NCI-H82 treated with DMSO at 0.1 percent for 48 hours (cell line): Measurements from ENCODE around the gene OR51B4.
"Not testable (repeated sequence)": the region's sequence is repeated elsewhere in the genome, so short reads cannot be mapped to it uniquely, and the experiment has no call there.

ENCODE experiments used
- DNase-seq: peaks from one replicate; lab custom pipeline; 2025; ENCODE audit not compliant: unreplicated experiment; lab: John Stamatoyannopoulos, UW

Gene OR51B4

DNA sequence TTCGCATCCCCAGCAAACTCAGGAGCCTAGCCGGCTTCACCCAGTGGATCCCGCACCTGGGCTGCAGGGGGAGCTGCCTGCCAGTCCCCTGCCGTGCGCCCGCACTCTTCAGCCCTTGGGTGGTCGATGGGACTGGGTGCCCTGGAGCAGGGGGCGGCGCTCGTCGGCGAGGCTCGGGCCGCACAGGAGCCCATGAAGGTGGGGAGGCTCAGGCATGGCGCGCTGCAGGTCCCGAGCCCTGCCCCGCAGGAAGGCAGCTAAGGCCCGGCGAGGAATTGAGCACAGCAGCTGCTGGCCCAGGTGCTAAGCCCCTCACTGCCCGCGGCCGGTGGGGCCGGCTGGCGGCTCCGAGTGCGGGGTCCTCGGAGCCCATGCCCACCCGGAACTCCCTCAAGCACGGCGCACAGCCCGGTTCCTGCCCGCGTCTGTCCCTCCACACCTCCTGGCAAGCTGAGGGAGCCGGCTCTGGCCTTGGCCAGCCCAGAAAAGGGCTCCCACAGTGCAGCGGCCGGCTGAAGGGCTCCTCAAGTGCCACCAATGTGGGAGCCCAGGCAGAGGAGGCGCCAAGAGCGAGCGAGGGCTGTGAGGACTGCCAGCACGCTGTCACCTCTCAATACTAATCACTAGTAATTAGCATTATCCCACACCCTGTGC is 7.3 kb downstream of the OR51B4 start:
- DNase-seq: not testable (repeated sequence)

DNA sequence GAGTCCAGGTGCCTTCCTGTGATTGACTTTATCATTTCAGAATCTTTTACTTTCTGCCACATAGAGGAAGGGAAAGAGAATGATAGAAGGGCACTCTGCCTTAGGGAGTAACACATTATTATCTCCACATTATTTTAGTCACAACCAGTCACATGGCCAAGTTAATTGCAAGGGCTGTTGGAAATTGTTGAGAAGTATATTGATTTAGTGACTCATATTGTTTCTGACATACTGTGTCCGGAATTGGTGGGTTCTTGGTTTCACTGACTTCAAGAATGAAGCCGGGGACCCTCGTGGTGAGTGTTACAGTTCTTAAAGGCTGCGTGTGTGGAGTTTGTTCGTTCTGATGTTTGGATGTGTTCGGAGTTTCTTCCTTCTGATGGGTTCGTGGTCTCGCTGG is 8.7 kb downstream of the OR51B4 start:
- DNase-seq: no peak

DNA sequence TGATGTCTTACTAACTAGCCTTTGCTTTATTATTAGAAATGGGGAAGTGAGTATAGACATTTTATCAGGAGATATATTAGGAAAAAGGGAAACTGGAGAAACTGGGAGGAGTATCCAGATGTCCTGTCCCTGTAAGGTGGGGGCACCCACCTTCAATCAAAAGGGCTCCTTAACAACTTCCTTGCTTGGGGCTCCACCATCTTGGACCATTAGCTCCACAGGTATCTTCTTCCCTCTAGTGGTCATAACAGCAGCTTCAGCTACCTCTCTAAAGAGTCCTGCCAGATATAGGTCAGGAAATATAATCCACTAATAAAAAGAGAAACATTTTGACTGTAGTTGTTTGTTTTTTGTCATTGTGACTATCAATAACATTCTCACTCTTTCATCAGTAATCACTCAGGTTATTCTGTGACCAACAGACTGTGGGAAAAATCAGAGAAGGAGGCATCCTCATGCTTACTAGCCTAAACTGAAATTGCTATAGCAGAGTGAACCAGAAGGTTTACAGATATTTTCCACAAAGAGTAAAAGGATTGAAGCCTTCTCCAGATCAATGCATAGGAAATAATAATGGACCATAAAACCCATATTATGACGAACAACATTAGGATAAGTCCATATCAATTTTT is 10.4 kb downstream of the OR51B4 start:
- no peak for DNase-seq

DNA sequence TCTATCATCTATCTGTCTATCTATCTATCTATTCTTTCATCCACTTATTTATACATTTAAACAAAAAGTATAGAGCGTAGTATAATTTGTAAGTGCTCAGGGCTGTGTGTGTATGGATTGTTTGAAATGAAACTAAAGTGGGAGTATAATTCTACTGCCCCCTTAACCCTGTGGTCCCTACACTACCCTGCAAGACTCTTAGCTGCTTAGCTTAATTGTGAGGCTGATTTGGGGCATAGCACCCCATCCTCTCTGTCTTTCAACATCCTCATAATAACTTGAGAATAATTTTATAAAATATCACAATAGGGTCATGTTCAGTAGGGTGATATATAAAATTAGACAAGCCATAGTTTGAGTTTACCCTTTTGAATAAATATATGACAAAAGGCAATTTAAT is 11.6 kb downstream of the OR51B4 start:
- DNase-seq: no peak

DNA sequence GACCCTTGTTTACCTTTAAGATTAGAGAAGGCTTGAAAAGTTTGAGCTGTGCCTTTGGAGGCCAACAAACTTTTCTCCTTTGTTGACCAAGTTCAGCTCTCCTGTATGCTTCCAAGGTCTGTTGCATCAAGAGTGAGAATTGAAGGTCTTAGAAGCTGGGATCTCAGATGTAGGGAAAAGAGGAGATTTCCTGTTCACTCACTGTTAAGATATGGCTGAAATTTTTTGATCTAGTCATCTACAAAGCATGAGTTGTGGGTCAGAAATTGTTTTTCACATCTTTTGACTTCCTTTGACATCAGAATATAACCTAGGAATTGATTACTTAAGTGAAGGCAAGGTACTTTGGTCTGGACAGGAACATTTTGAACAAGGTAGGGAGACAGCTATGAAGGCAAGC is 12.1 kb downstream of the OR51B4 start:
- DNase-seq: no peak

DNA sequence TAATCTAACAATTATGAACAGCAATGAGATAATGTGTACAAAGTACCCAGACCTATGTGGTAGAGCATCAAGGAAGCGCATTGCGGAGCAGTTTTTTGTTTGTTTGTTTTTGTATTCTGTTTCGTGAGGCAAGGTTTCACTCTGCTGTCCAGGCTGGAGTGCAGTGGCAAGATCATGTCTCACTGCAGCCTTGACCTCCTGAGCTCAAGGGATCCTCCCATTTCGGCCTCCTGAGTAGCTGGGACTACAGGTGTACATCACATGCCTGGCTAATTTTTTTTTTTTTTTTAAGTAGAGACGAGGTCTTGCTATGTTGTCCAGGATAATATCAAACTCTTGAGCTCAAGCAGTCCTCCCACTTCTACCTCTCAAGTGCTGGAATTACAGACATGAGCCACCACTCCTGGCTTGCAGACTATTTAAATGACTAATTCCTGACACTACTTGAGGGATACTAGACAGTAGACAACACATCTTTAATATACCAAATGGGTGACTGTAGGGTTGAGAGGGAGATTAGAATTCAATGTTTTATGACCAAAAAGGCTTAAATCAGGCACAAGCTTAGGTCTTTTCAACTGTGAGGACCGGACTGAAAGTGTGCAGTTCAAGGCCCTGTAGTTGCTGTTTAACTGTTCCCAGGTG is 12.7 kb downstream of the OR51B4 start:
- DNase-seq: no peak

DNA sequence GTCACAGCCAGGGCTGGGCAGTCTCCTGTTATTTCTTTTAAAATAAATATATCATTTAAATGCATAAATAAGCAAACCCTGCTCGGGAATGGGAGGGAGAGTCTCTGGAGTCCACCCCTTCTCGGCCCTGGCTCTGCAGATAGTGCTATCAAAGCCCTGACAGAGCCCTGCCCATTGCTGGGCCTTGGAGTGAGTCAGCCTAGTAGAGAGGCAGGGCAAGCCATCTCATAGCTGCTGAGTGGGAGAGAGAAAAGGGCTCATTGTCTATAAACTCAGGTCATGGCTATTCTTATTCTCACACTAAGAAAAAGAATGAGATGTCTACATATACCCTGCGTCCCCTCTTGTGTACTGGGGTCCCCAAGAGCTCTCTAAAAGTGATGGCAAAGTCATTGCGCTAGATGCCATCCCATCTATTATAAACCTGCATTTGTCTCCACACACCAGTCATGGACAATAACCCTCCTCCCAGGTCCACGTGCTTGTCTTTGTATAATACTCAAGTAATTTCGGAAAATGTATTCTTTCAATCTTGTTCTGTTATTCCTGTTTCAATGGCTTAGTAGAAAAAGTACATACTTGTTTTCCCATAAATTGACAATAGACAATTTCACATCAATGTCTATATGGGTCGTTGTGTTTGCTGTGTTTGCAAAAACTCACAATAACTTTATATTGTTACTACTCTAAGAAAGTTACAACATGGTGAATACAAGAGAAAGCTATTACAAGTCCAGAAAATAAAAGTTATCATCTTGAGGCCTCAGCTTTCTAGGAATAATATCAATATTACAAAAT is 13.4 kb downstream of the OR51B4 start:
- no peak for DNase-seq

DNA sequence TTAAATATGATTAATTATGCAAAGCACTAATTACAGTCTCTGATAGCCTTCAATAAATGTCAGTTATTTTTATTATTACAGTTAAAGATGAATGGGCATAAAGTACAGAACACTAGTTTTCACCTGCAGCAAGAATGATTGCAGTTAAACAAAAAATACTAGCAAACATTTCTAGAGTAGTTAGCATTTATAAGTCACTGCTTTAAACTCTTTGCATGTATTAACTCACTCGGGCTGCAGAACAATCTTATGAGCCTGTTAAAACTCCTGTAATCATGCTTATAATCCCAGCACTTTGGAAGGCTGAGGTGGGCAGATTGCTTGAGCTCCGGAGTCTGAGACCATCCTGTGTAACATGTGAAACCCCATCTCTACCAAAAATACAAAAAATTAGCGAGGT is 14.8 kb downstream of the OR51B4 start:
- DNase-seq: no peak

DNA sequence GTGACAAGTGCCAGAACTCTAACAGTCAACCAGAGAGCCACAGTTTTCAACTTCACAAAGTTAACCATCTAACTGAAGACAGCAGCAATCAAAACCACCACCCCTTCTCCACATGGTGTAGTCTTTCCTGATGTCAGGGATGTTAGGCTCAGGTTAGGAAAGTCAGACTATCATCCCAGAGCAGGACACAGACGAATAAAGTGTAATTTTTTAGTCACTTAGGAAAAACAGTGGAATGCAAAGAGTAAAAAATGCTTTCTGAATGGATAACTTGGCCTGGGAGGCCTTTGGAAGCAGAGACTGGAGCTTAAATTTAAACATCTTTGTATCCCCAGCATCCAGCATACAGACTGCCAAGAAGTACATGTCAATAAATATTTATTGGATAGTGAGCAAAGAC is 15.4 kb downstream of the OR51B4 start:
- no peak for DNase-seq

DNA sequence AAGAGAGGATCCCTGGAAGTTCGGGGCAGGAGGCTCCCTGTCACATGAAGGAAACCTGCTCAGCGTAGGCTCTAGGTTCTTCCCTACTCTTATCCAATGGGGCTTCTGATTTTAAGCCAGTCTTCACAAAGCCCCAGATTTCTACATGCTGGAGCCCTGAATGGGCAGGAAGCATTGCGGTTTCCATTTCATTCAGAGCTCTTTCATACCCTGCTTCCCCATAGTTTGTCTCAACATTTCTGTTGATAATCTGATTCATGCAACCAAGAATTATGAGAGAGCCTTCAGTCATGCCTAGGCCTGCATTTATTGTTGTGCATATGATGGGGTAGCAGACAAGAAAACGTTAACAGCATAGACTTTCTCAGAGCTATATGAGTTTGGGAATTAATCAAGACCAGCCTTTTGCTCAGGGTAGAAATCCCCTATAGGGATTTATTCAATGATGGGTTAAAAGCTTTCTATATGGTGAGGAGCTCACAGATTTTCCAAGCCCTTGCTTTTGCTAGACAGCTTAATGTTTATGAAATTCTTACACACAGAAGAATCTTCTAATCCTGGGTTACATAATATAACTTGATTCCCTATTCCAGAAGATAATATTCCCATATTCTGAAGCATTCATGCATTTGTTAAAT is 15.9 kb downstream of the OR51B4 start:
- DNase-seq: no peak

DNA sequence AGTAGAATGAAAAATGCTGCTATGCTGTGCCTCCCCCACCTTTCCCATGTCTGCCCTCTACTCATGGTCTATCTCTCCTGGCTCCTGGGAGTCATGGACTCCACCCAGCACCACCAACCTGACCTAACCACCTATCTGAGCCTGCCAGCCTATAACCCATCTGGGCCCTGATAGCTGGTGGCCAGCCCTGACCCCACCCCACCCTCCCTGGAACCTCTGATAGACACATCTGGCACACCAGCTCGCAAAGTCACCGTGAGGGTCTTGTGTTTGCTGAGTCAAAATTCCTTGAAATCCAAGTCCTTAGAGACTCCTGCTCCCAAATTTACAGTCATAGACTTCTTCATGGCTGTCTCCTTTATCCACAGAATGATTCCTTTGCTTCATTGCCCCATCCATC is 17.1 kb downstream of the OR51B4 start:
- DNase-seq: no peak

DNA sequence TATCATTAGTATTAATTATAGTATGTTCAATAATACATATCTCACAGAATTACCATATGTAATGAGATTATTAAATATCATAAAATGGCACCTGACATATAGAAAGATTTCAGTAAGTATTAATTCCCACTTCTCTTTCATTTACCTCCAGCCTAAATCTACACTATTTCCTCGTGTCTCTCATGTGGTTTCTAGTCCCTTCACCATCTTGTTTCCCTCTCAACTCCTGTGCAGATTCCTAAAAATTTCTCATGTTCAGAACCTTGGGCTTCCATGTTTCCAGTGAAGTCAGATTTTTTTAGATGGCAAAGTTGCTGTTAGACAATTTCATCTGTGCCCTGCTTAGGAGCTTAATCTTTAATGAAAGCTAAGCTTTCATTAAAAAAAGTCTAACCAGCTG is 17.9 kb downstream of the OR51B4 start:
- no peak for DNase-seq

DNA sequence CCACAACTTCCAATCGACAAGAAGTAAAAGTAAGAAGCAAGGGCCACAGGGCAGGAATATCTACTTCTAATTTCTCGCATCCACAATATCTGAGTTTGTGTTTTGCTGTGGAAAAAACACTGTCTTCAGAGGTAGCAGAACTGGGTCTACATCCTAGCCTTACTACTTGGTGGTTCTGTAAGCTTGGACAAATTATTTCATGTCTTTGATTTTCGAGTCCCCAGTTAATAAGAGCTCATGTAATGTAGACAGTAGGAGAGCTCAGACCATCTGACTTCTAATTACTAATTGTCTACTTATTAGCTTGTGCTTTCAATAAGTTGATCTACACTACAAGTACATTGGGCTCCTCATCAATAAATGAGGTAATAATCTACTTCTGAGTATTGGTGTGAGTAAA is 18.7 kb downstream of the OR51B4 start:
- no peak for DNase-seq

DNA sequence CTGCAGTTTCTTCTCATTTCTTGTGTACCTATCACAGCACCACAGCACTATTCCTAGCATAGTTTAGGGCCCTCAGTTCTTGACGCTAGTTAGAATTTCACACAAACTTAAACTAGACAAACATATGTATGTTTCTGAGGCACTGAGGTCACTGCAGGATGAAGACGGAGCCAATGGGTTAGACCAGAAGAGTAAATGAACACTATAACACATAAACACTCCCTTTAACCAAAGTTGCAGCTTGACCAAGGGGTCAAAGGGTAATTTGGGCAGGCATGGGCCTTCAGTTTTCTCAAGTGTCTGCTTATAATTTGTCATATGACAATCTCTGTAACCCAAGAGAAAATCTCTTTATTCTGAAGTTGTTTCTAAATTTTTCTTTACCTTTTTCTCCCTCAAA is 19.1 kb downstream of the OR51B4 start:
- DNase-seq: no peak

DNA sequence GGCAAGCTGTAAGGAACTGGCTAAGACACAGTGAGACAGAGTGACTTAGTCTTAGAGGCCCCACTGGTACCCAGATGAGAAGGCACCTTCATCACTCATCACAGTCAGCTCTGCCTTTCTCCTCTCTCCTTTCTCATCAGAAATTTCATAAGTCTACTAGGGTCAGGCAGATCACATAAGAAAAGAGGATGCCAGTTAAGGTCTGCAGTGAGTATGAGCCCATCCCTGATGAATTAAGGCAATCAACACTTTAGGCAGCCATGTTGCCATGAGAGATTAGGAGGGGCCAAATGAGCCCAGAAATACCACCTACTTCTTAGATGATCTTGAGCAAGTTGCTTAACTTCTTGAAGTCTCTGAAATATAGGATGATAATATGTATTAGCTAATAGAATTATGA is 20.1 kb downstream of the OR51B4 start:
- DNase-seq: no peak

DNA sequence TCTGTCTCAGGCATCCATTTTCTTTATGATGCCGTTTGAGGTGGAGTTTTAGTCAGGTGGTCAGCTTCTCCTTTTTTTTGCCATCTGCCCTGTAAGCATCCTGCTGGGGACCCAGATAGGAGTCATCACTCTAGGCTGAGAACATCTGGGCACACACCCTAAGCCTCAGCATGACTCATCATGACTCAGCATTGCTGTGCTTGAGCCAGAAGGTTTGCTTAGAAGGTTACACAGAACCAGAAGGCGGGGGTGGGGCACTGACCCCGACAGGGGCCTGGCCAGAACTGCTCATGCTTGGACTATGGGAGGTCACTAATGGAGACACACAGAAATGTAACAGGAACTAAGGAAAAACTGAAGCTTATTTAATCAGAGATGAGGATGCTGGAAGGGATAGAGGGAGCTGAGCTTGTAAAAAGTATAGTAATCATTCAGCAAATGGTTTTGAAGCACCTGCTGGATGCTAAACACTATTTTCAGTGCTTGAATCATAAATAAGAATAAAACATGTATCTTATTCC is 21.1 kb downstream of the OR51B4 start:
- DNase-seq: no peak

DNA sequence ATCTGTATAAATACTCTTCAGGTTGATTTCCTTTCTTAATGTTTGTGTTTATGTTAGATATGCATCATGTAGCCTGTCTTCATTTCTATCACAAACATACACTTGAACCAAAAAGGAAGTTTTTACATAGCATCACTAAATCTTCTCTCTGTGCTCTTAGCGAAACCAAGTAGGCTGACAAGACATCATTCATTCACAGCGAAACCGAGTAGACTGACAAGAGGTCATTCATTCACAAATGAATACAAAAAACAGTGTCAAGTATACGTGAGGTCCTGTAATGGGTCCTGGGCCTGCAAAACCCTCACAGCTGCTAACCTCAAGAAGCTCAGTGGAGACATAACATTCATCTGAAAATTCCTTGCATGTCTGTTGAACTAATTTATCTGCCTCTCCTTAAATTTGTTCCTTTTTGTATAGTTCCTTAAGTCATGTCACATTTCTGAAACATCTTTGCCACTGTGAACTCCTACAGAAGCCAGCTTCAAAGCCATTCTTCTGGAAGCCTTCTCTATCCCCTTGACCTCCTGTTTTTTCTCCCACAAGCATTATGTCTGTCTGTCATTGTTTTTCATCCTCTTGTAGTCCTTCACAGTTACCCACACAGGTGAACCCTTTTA is 22.2 kb downstream of the OR51B4 start:
- DNase-seq: no peak

DNA sequence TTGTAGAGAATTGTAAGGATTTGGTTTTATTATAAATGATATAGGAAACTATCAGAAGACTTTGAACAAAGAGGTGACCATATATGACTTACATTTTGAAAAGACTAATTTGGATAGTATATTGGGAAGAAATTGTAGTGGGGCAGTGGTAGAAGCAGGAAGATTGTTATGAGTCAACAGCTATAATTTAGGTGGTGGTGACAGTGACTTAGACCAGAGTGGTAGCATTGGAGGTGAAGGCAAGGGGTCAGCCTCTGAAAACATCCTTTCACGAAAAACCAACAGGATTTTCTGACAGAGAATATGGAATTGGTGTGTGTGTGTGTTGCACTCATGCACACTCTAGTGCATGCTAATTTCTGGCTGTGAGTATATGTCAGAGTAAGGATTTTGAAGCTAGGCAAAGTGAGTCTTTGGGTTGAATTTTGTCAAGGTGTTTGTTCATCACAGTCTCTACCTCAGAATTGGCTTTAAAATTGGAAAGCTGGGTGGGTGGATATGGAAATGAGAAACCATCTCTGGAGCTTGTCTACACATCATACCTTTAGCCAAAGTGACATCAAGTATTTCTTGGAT is 23.9 kb downstream of the OR51B4 start:
- DNase-seq: no peak

DNA sequence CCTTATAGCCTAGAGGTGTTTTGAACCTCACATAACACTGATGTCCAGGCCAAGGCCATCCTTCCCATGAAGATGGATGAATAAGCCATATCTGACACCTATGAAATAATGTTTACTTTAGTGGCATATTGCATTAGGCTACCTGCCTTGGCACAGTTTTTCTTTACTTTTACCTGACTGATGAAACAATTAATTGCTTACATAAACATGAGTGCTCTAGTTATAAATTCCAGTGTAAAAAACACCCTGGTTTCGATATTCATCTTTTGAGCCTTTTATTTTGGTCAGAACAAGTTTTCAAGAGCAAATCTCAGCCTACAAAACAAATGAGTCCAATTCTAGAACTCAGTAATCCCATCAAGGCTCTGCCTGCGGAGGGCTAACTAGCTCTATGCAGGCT is 25.0 kb downstream of the OR51B4 start:
- DNase-seq: no peak

DNA sequence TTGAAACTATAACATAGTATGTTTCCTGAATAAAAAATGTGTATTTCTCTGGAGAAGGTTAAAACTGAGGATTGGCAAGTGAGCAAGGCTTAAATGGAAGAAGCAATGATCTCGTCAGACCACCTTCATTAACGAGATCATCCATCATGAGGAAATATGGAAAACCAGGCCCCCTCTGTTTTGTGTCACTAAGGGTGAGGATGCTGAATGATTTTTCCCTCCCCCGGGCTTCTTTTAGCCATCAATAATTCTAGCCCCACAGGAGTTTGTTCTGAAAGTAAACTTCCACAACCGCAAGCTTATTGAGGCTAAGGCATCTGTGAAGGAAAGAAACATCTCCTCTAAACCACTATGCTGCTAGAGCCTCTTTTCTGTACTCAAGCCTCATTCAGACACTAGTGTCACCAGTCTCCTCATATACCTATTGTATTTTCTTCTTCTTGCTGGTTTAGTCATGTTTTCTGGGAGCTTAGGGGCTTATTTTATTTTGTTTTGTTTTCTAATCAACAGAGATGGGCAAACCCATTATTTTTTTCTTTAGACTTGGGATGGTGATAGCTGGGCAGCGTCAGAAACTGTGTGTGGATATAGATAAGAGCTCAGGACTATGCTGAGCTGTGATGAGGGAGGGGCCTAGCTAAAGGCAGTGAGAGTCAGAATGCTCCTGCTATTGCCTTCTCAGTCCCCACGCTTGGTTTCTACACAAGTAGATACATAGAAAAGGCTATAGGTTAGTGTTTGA is 26.2 kb downstream of the OR51B4 start:
- DNase-seq: no peak
